WI38 (cell line): ENCODE measurements around the gene CYS1.
"Not testable (repeated sequence)": the region's sequence is repeated elsewhere in the genome, so short reads cannot be mapped to it uniquely, and the experiment has no call there.

Experiments used
- H3K4me3 ChIP-seq: 2 replicates; pipeline ENCODE4 v1.5.1; 2011; ENCODE audit warnings: low read depth, mild to moderate bottlenecking, control low read depth, low read length
- CTCF ChIP-seq: IDR thresholded peaks from 2 replicates; pipeline ENCODE4 v1.5.1; 2012; ENCODE audit warnings: low read depth, mild to moderate bottlenecking, control low read depth, low read length

CYS1 gene

DNA sequence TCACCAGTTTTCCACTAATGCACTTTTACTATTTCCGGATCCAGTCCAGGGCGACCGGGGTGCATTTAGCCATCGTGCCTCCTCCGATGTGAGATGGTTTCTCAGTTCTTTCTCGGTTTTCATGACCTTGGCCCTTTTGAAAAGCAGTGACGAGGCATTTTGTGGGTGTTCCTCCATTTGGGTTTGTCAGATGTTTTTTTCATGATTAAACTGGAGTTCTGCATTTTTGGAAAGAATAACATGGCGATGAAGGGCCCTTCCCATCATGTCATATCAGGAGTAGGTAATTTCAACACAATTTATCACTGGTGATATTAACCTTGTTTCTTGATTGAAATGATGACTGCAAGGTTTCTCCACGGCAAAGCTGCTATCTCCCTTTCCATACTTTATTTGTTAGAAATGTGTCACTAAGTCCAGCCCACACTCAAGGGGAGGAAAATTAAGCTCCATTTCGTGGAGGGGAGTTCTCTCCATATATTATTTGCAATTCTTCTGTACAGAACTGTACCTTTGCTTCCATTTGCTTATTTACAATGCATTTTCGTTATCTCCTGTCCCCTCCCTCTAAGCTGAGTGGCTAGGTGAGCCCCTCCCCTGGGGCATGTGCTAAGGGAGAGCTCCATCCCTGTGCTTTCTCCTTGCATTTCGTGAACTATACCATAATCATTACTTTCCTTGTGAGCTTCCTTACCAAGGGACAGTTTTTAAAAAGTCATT, 45.7 kb downstream of the CYS1 start:
- TF ChIP-seq CTCF: no peak
- no peak overlapping the region for H3K4me3 ChIP-seq

DNA sequence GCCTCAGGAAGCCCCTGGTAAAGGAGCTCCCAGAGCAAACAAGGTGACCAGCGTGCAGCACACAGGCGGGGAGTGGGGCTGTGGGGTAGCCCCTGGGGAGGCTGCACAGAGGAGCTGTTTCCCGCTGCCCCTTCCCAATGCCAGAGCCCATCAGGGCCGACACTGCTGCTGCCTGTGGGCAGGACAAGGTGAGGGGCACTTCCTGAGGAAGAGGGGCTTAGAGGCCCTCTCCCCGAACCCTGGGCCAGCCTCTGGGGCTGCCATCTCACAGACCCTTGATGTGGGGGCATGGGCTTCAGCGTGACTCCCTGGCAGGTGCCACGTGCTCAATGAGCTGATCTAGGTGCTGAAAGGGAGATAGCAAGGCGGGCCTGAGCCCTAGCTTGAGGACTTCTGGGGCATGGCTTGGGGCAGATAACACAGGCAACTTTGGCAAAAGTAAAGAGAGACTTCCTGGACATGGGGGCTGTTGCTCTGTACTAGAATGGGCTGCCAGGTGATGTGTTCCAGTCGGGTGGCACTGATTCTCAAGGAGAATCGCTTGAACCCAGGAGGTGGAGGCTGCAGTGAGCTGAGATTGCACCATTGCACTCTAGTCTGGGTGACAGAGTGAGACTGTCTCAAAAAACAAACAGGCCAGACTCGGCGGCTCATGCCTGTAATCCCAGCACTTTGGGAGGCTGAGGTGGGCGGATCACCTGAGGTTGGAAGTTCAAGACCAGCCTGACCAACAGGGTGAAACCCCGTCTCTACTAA, 46.8 kb downstream of the CYS1 start:
- no peak for TF ChIP-seq CTCF

DNA sequence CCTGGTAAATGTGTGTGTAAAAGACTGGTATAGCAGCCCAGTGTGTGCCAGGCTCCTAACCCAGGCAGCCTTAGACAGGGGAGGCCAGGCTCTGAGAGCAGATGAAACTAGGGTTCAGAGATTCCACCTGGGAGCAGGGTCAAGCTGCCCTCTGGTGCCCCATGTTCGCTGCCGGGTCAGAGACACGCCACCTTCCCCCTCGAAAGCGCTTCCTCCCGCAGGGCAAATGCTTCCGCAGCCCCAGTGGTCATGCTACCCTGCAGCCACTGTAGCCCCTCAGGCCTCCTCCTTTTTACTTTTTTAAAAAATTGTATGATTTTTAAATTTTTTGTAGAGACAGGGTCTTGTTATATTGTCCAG, 47.5 kb downstream of the CYS1 start:
- TF ChIP-seq CTCF: no peak
- no peak overlapping the region for H3K4me3 ChIP-seq

More for the DNA sequence above, 46.8 kb downstream of the CYS1 start:
- H3K4me3 ChIP-seq: no peak overlapping the region

- no peak overlapping the region for H3K4me3 ChIP-seq
- TF ChIP-seq CTCF: no peak
These were observed 48.1 kb downstream of the CYS1 start for GRCh38 chr2:10031886-10032745.

DNA sequence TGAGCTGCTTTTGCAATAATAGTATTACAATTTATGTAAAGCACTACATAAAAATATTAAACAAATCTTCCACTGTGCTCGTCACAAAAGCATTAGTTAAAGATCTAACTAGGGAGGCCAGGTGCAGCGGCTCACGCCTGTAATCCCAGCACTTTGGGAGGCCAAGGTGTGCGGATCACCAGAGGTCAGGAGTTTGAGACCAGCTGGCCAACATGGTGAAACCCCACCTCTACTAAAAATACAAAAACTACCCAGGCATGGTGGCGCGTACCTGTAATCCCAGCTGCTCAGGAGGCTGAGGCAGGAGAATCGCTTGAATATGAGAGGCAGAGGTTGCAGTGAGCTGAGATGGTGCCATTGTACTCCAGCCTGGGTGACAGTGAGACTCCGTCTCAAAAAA, 49.4 kb downstream of the CYS1 start:
- H3K4me3 ChIP-seq: not testable (repeated sequence)

DNA sequence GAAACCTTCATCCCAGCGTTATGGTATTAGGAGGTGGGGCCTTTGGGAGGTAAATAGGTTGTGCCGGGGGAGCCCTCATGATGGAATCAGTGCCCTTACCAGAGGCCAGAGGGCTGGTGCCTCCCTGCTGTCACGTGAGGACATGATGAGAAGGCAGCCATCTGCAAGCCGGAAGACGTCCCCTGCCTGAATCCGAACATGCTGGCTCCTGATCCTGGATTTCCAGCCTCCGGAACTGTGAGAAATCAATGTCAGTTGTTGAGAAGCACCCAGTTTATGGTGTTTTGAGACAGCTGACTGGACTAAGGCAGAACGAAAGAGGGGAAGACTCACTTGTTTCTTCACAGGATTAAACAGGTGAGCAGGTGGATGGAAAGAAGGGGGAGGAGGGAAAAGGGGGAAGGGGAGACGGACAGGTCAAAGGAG, 49.9 kb downstream of the CYS1 start:
- no peak for TF ChIP-seq CTCF
- H3K4me3 ChIP-seq: no peak overlapping the region

- TF ChIP-seq CTCF: no peak
- no peak overlapping the region for H3K4me3 ChIP-seq
These were observed 50.4 kb downstream of the CYS1 start for GRCh38 chr2:10029875-10030223.
